DND-41 (cell line): ENCODE measurements around the gene PLEK2.

Experiments used
- ATAC-seq: fragments of 200-7000 bp; cut with Tn5 transposase; 3 replicates; pipeline ENCODE4 v1.9.1; 2021; ENCODE audit warnings: low read depth; ENCODE audit not compliant: insufficient read depth
- DNase-seq: peaks from one replicate; pipeline ENCODE4 v3.0.0-alpha.2; 2020
- H2AFZ ChIP-seq: 2 replicates; pipeline ENCODE4 v1.6.0; 2012; ENCODE audit warnings: low read depth, low read length
- H3K27ac ChIP-seq: 2 replicates; pipeline ENCODE4 v1.5.1; 2012; ENCODE audit warnings: low read length, inconsistent platforms
- H3K27me3 ChIP-seq: fragments of 200-600 bp; sonication (generic); 2 replicates; pipeline ENCODE4 v1.6.0; 2012; ENCODE audit warnings: low read length, mild to moderate bottlenecking, inconsistent platforms; ENCODE audit not compliant: insufficient read depth, poor library complexity
- H3K36me3 ChIP-seq: 2 replicates; pipeline ENCODE4 v1.5.1; 2012; ENCODE audit warnings: low read length, inconsistent platforms; ENCODE audit not compliant: insufficient read depth
- H3K4me1 ChIP-seq: 2 replicates; pipeline ENCODE4 v1.5.1; 2012; ENCODE audit warnings: mild to moderate bottlenecking, low read length; ENCODE audit not compliant: insufficient read depth
- H3K4me2 ChIP-seq: 2 replicates; pipeline ENCODE4 v1.6.0; 2012; ENCODE audit warnings: mild to moderate bottlenecking, moderate library complexity, low read length, inconsistent platforms; ENCODE audit not compliant: insufficient read depth
- H3K4me3 ChIP-seq, 2 experiments: fragments of 200-600 bp in 1 of 2; shearing (Covaris generic) in 1 of 2; 2 replicates each; pipeline ENCODE4 v1.5.1; 2012 to 2016; ENCODE audit warnings: inconsistent platforms in 2 of 2, low read length in 2 of 2, mild to moderate bottlenecking in 2 of 2, low read depth in 1 of 2, moderate library complexity in 1 of 2
- H3K79me2 ChIP-seq: 2 replicates; pipeline ENCODE4 v1.6.0; 2012; ENCODE audit warnings: low read length, inconsistent platforms; ENCODE audit not compliant: insufficient read depth
- H3K9ac ChIP-seq: 2 replicates; pipeline ENCODE4 v1.6.0; 2012; ENCODE audit warnings: low read depth, mild to moderate bottlenecking, inconsistent platforms, low read length, moderate library complexity
- H3K9me3 ChIP-seq: 2 replicates; pipeline ENCODE4 v1.5.1; 2012; ENCODE audit warnings: low read length, moderate library complexity, mild to moderate bottlenecking, inconsistent platforms; ENCODE audit not compliant: insufficient read depth, severe bottlenecking
- H4K20me1 ChIP-seq: 2 replicates; pipeline ENCODE4 v1.6.0; 2012; ENCODE audit warnings: low read length; ENCODE audit not compliant: insufficient read depth
- CTCF ChIP-seq: IDR thresholded peaks from 2 replicates; pipeline ENCODE4 v1.5.1; 2012; ENCODE audit warnings: borderline replicate concordance, low read length, moderate library complexity, mild to moderate bottlenecking; ENCODE audit not compliant: poor library complexity, severe bottlenecking; ENCODE audit errors: extremely low read depth
- EZH2 ChIP-seq: IDR thresholded peaks from 3 replicates; pipeline ENCODE4 v1.6.1; 2012; ENCODE audit warnings: borderline replicate concordance, low read depth, mild to moderate bottlenecking, moderate library complexity, low read length, inconsistent platforms; ENCODE audit not compliant: severe bottlenecking

PLEK2 gene

GRCh38 chr14:67373347-67373746 lies 38.6 kb downstream of the PLEK2 start:
- no peaks in the 10 kb centered on the region for H3K27me3 ChIP-seq
- no peak for TF ChIP-seq EZH2
- TF ChIP-seq CTCF = no peak
- H3K4me2 ChIP-seq = no peak overlapping the region
- H4K20me1 ChIP-seq = peaks cover 9% of the 10 kb centered on the region; the same call in 1 of the 2 replicates
- H2AFZ ChIP-seq = no peak overlapping the region
- DNase-seq = no peak
- H3K79me2 ChIP-seq = peaks cover 43% of the 10 kb centered on the region
- H3K9me3 ChIP-seq = no peaks in the 10 kb centered on the region
- no peak overlapping the region for H3K9ac ChIP-seq
- ATAC-seq = no peak
- H3K4me3 ChIP-seq = no peak overlapping the region
- peaks cover 95% of the 10 kb centered on the region for H3K36me3 ChIP-seq
- H3K4me1 ChIP-seq = no peaks in the 10 kb centered on the region
- H3K27ac ChIP-seq = no peak overlapping the region

DNA sequence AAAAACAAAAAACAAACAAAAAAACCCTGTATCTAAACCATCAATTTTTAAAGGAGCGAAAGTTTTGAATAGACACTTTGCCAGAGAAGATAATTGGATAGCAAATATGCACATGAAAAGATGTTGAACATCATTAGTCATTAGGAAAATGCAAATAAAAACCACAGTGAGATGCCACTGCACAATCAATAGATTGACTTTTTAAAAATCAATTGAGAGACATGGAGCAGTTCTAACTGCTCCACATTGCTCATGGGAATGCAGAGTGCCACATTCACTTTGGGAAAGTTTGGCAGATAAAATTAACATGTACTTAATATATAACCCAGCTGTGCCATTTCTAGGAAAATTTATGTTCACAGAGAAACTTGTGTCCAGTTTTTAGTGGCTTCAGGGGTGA lies 39.1 kb downstream of the PLEK2 start:
- no peak for ATAC-seq
- Histone ChIP-seq H2AFZ (no peak overlapping the region), H3K27me3 (no peaks in the 10 kb centered on the region), H3K9me3 (no peaks in the 10 kb centered on the region), H3K27ac (no peak overlapping the region), H3K4me1 (no peaks in the 10 kb centered on the region), H3K79me2 (peaks cover 47% of the 10 kb centered on the region), H3K36me3 (peaks cover 95% of the 10 kb centered on the region), H4K20me1 (peaks cover 13% of the 10 kb centered on the region; the same call in 1 of the 2 replicates), H3K4me2 (no peak overlapping the region), H3K9ac (no peak overlapping the region), H3K4me3 (no peak overlapping the region)
- no peak for TF ChIP-seq EZH2
- TF ChIP-seq CTCF = no peak
- DNase-seq = no peak

DNA sequence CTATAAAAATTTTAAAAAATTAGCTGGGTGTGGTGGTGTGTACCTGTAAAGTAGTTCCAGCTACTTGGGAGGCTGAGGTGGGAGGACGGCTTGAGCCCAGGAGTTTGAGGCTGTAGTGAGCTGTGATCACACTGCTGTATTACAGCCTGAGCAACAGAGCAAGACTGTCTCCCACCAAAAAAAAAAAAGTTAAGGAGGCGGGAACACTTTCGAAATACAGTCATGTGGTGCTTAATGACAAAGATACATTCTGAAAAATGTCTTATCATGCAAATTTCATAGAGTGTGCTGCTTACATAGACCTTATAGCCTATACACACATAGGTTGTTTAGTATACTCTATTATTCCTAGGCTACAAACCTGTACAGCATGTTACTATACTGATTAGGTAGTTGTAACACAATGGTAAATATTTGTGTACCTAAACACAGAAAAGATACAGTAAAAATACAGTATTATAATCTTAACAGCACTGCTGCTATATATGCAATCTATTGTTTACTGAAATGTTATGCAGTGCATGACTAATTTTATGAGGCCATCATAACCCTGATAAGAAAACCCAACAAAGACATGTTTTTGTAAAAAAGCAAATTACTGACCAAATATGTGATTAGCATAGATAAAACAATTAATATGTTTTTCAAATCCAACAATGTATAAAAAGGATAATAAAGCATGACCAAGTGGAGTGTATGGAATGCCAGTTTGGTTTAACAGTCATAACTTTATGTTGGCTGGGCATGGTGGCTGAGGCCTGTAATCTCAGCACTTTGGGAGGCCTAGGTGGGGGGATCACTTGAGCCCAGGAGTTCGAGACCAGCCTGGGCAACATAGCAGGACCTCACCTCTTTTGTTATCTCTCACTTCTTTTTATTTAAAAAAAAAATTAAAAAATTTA lies 40.5 kb downstream of the PLEK2 start:
- no peaks in the 10 kb centered on the region for H3K9me3 ChIP-seq
- H2AFZ ChIP-seq = no peak overlapping the region
- no peaks in the 10 kb centered on the region for H3K27me3 ChIP-seq
- ATAC-seq = no peak
- peaks cover 59% of the 10 kb centered on the region for H3K79me2 ChIP-seq
- H3K4me1 ChIP-seq = peaks cover 6% of the 10 kb centered on the region; the same call in 1 of the 2 replicates
- no peak overlapping the region for H3K4me2 ChIP-seq
- DNase-seq = no peak
- peaks cover 16% of the 10 kb centered on the region; the same call in 1 of the 2 replicates for H4K20me1 ChIP-seq
- no peak overlapping the region for H3K27ac ChIP-seq
- no peak overlapping the region for H3K9ac ChIP-seq
- H3K36me3 ChIP-seq = peaks cover 95% of the 10 kb centered on the region
- no peak overlapping the region for H3K4me3 ChIP-seq
- TF ChIP-seq CTCF (no peak), EZH2 (no peak)
